HG03196 (cell line): Measurements from ENCODE around the gene MMP25.
"Not testable (repeated sequence)": the region's sequence is repeated elsewhere in the genome, so short reads cannot be mapped to it uniquely, and the experiment has no call there.

Experiments used
- ATAC-seq: cut with Tn5 transposase; IDR thresholded peaks from one replicate; pipeline ENCODE4 v1.9.1; 2021; ENCODE audit not compliant: unreplicated experiment

MMP25 gene

GRCh38 chr16:3053330-3053710 is 7.0 kb downstream of the MMP25 start:
- ATAC-seq, result not testable (repeated sequence)

- no peak for ATAC-seq
These were observed 8.8 kb downstream of the MMP25 start for GRCh38 chr16:3054965-3055733.

GRCh38 chr16:3055734-3056115 is 9.4 kb downstream of the MMP25 start:
- not testable (repeated sequence) for ATAC-seq

GRCh38 chr16:3056336-3057180 is 10.2 kb downstream of the MMP25 start:
- ATAC-seq, result no peak

GRCh38 chr16:3057181-3058138 is 11.1 kb downstream of the MMP25 start:
- no peak for ATAC-seq

GRCh38 chr16:3058139-3059030 is 12.0 kb downstream of the MMP25 start:
- no peak for ATAC-seq

GRCh38 chr16:3059041-3059722 is 12.8 kb downstream of the MMP25 start:
- ATAC-seq, result peak; percentile 75

GRCh38 chr16:3059723-3060242 is 13.4 kb downstream of the MMP25 start:
- ATAC-seq, result no peak

GRCh38 chr16:3060339-3061127 is 14.2 kb downstream of the MMP25 start:
- ATAC-seq, result no peak

GRCh38 chr16:3062553-3062952 is 16.2 kb downstream of the MMP25 start:
- no peak for ATAC-seq

- ATAC-seq, result no peak
These were observed 17.4 kb downstream of the MMP25 start for GRCh38 chr16:3063625-3064386.

GRCh38 chr16:3065069-3065741 is 18.8 kb downstream of the MMP25 start, which contains the start of gene IL32:
Gene IL32, plus strand, starts transcription at chr16:3065640. Its CDS starts 172 bp downstream, at chr16:3065812.
- ATAC-seq, result no peak

GRCh38 chr16:3065742-3066439 is 19.5 kb downstream of the MMP25 start:
- no peak for ATAC-seq

- ATAC-seq, result no peak
These were observed 20.0 kb downstream of the MMP25 start for GRCh38 chr16:3066440-3066748.

GRCh38 chr16:3068487-3068886 is 22.1 kb downstream of the MMP25 start:
- ATAC-seq, result no peak

GRCh38 chr16:3069146-3069545 is 22.8 kb downstream of the MMP25 start:
- ATAC-seq, result not testable (repeated sequence)
